ENCODE measurements around the gene AGBL4. TPM values are rescaled to one million over a fixed set of nuclear protein-coding genes. Genes with fewer than 3 reads are reported as not detected.

The AGBL4 gene
- polyA plus RNA-seq, 1 donor from 2014 or later: not detected

- no peak overlapping the region for H3K27ac Mint-ChIP-seq
- peaks cover 17% of the 10 kb centered on the region for H3K27me3 Mint-ChIP-seq
- H3K9me3 Mint-ChIP-seq: no peaks in the 10 kb centered on the region
- H3K4me3 Mint-ChIP-seq: no peak overlapping the region
- no peaks in the 10 kb centered on the region for H3K36me3 Mint-ChIP-seq
- H3K4me1 Mint-ChIP-seq: peaks cover 0 to 14% (median 7%) of the 10 kb centered on the region in 3 donors
These were observed 1349.1 kb downstream of the AGBL4 start for GRCh38 chr1:48674641-48675040.

- Mint-ChIP-seq H3K36me3 (no peaks in the 10 kb centered on the region), H3K9me3 (no peaks in the 10 kb centered on the region), H3K27ac (no peak overlapping the region), H3K4me1 (peaks cover 0 to 15% (median 7%) of the 10 kb centered on the region in 3 donors), H3K4me3 (no peak overlapping the region), H3K27me3 (peaks cover 18% of the 10 kb centered on the region)
These were observed 1350.2 kb downstream of the AGBL4 start for GRCh38 chr1:48673332-48674105.

- H3K4me1 Mint-ChIP-seq: peaks cover 0 to 5% (median 2%) of the 10 kb centered on the region in 3 donors
- H3K36me3 Mint-ChIP-seq: no peaks in the 10 kb centered on the region
- H3K4me3 Mint-ChIP-seq: no peak overlapping the region
- H3K27ac Mint-ChIP-seq: no peak overlapping the region
- H3K27me3 Mint-ChIP-seq: peaks cover 14% of the 10 kb centered on the region
- no peaks in the 10 kb centered on the region for H3K9me3 Mint-ChIP-seq
These were observed 1352.2 kb downstream of the AGBL4 start for GRCh38 chr1:48671578-48671977.

- Mint-ChIP-seq H3K4me1 (peaks cover 0 to 3% (median 2%) of the 10 kb centered on the region in 3 donors), H3K9me3 (no peaks in the 10 kb centered on the region), H3K27me3 (peaks cover 14% of the 10 kb centered on the region), H3K36me3 (no peaks in the 10 kb centered on the region), H3K27ac (no peak overlapping the region), H3K4me3 (no peak overlapping the region)
These were observed 1353.3 kb downstream of the AGBL4 start for GRCh38 chr1:48670234-48671020.

GRCh38 chr1:48668339-48668738 is 1355.4 kb downstream of the AGBL4 start:
- Mint-ChIP-seq H3K4me3 (no peak overlapping the region), H3K4me1 (peaks cover 0 to 3% (median 2%) of the 10 kb centered on the region in 3 donors), H3K9me3 (no peaks in the 10 kb centered on the region), H3K36me3 (no peaks in the 10 kb centered on the region), H3K27me3 (peaks cover 4% of the 10 kb centered on the region), H3K27ac (no peak overlapping the region)

- Mint-ChIP-seq H3K36me3 (no peaks in the 10 kb centered on the region), H3K27me3 (peaks cover 4% of the 10 kb centered on the region), H3K9me3 (no peaks in the 10 kb centered on the region), H3K4me1 (peaks cover 0 to 3% (median 2%) of the 10 kb centered on the region in 3 donors), H3K27ac (no peak overlapping the region), H3K4me3 (no peak overlapping the region)
These were observed 1356.0 kb downstream of the AGBL4 start for GRCh38 chr1:48667782-48668181.

- Mint-ChIP-seq H3K27me3 (peaks cover 4% of the 10 kb centered on the region), H3K4me1 (peaks cover 0 to 3% (median 2%) of the 10 kb centered on the region in 3 donors), H3K36me3 (no peaks in the 10 kb centered on the region), H3K9me3 (no peaks in the 10 kb centered on the region), H3K27ac (no peak overlapping the region), H3K4me3 (no peak overlapping the region)
These were observed 1357.9 kb downstream of the AGBL4 start for GRCh38 chr1:48665708-48666407.

- peaks cover 1% of the 10 kb centered on the region for H3K36me3 Mint-ChIP-seq
These were observed 1361.9 kb downstream of the AGBL4 start for GRCh38 chr1:48661726-48662463.

GRCh38 chr1:48659801-48660200 is 1364.0 kb downstream of the AGBL4 start:
- peaks cover 0 to 13% (median 3%) of the 10 kb centered on the region in 3 donors for H3K4me1 Mint-ChIP-seq
- H3K27ac Mint-ChIP-seq: peak overlapping the region in 1 of 3 donors; percentile 48
- H3K27me3 Mint-ChIP-seq: peaks cover 8% of the 10 kb centered on the region
- no peak overlapping the region for H3K4me3 Mint-ChIP-seq
- H3K36me3 Mint-ChIP-seq: peaks cover 1% of the 10 kb centered on the region
- H3K9me3 Mint-ChIP-seq: no peaks in the 10 kb centered on the region

More at GRCh38 chr1:48661726-48662463, 1361.9 kb downstream of the AGBL4 start:
- Mint-ChIP-seq H3K9me3 (no peaks in the 10 kb centered on the region), H3K27me3 (no peaks in the 10 kb centered on the region), H3K4me3 (no peak overlapping the region), H3K27ac (no peak overlapping the region), H3K4me1 (peaks cover 0 to 13% (median 3%) of the 10 kb centered on the region in 3 donors)

- peaks cover 8% of the 10 kb centered on the region for H3K27me3 Mint-ChIP-seq
These were observed 1366.3 kb downstream of the AGBL4 start for GRCh38 chr1:48657413-48657812.

GRCh38 chr1:48654606-48655210 is 1369.0 kb downstream of the AGBL4 start:
- Mint-ChIP-seq H3K27me3 (peaks cover 8% of the 10 kb centered on the region), H3K27ac (no peak overlapping the region), H3K9me3 (no peaks in the 10 kb centered on the region), H3K4me3 (no peak overlapping the region), H3K36me3 (peaks cover 1% of the 10 kb centered on the region), H3K4me1 (peaks cover 0 to 13% (median 3%) of the 10 kb centered on the region in 3 donors)

More at GRCh38 chr1:48657413-48657812, 1366.3 kb downstream of the AGBL4 start:
- H3K27ac Mint-ChIP-seq: no peak overlapping the region
- H3K36me3 Mint-ChIP-seq: peaks cover 1% of the 10 kb centered on the region
- no peak overlapping the region for H3K4me3 Mint-ChIP-seq
- peaks cover 0 to 13% (median 3%) of the 10 kb centered on the region in 3 donors for H3K4me1 Mint-ChIP-seq
- no peaks in the 10 kb centered on the region for H3K9me3 Mint-ChIP-seq

GRCh38 chr1:48652334-48652733 is 1371.4 kb downstream of the AGBL4 start:
- Mint-ChIP-seq H3K27ac (peak overlapping the region in 1 of 3 donors; percentile 41), H3K27me3 (peaks cover 8% of the 10 kb centered on the region), H3K4me3 (no peak overlapping the region), H3K36me3 (peaks cover under 1% of the 10 kb centered on the region), H3K4me1 (peaks cover 0 to 3% (median 0%) of the 10 kb centered on the region in 3 donors), H3K9me3 (no peaks in the 10 kb centered on the region)

- Mint-ChIP-seq H3K4me3 (no peak overlapping the region), H3K9me3 (no peaks in the 10 kb centered on the region), H3K36me3 (no peaks in the 10 kb centered on the region), H3K27ac (no peak overlapping the region), H3K27me3 (no peaks in the 10 kb centered on the region), H3K4me1 (no peaks in the 10 kb centered on the region)
These were observed 1373.9 kb downstream of the AGBL4 start for GRCh38 chr1:48649880-48650279.

- peaks cover 3% of the 10 kb centered on the region for H3K27me3 Mint-ChIP-seq
- no peak overlapping the region for H3K4me3 Mint-ChIP-seq
- H3K9me3 Mint-ChIP-seq: no peaks in the 10 kb centered on the region
- no peaks in the 10 kb centered on the region for H3K4me1 Mint-ChIP-seq
- H3K27ac Mint-ChIP-seq: no peak overlapping the region
- no peaks in the 10 kb centered on the region for H3K36me3 Mint-ChIP-seq
These were observed 1377.9 kb downstream of the AGBL4 start for GRCh38 chr1:48645883-48646282.
